Peyer's patch (tissue), 4 donors: ENCODE data around the gene IFI6. TPM values are rescaled to one million over a fixed set of nuclear protein-coding genes. Genes with fewer than 3 reads are reported as not detected.

Experiments used
- DNase-seq, 3 donors: peaks; one replicate each; pipeline ENCODE4 v3.0.0-alpha.2; 2017 to 2019
- H3K27ac ChIP-seq, 4 donors: fragments of 200-600 bp; sonication (generic); one replicate each; pipeline ENCODE4 v1.5.1; 2016 to 2019
- H3K27me3 ChIP-seq, 2 donors: fragments of 200-600 bp; sonication (generic); one replicate each; pipeline ENCODE4 v1.5.1; 2019
- H3K36me3 ChIP-seq, 3 donors: fragments of 200-600 bp; sonication (generic); one replicate each; pipeline ENCODE4 v1.5.1; 2016 to 2019
- H3K4me1 ChIP-seq, 4 donors: fragments of 200-600 bp; sonication (generic); one replicate each; pipeline ENCODE4 v1.5.1; 2016 to 2019
- H3K4me3 ChIP-seq, 4 donors: fragments of 200-600 bp; sonication (generic); 1 replicate in 3 of 4; 2 replicates in 1 of 4; pipeline ENCODE4 v1.5.1; 2016 to 2019; ENCODE audit warnings: mild to moderate bottlenecking in 1 of 4
- H3K9me3 ChIP-seq, 4 donors: fragments of 200-600 bp; sonication (generic); one replicate each; pipeline ENCODE4 v1.5.1; 2016 to 2019; ENCODE audit warnings: mild to moderate bottlenecking in 1 of 4
- CTCF ChIP-seq, 6 experiments: fragments of 450-650 bp in 4 of 6; fragments of 200-600 bp in 2 of 6; sonication (generic) in 1 of 6; IDR thresholded peaks; one replicate each; pipeline ENCODE4 v1.5.1; 2017 to 2019; ENCODE audit warnings: antibody characterized with exemption in 6 of 6, mild to moderate bottlenecking in 3 of 6, moderate library complexity in 1 of 6
- POLR2A ChIP-seq, 2 donors: fragments of 450-650 bp; IDR thresholded peaks; one replicate each; pipeline ENCODE4 v1.5.1; 2017; ENCODE audit warnings: antibody characterized with exemption in 2 of 2, mild to moderate bottlenecking in 2 of 2, moderate library complexity in 2 of 2
- total RNA-seq, 4 donors: library from RNA; depleted of rRNA; stranded (reverse); fragments of >200 nt; gene quantifications; one replicate each; pipeline ENCODE4 v1.1.0, GENCODE V29; 2016

Gene IFI6
- total RNA-seq, 4 donors from 2014 or later: 17.8 to 28.5 (median 20.7) TPM

- peaks cover 0 to 17% (median 5%) of the 10 kb centered on the region in 4 donors for H3K9me3 ChIP-seq
- no peaks in the 10 kb centered on the region for H3K36me3 ChIP-seq
- H3K4me1 ChIP-seq: no peaks in the 10 kb centered on the region
- no peaks in the 10 kb centered on the region for H3K27me3 ChIP-seq
- TF ChIP-seq POLR2A (IDR thresholded peaks at IDR 0.05) (no peak), CTCF (IDR thresholded peaks at IDR 0.05) (no peak)
- no peak overlapping the region for H3K4me3 ChIP-seq
- DNase-seq: no peak
- no peak overlapping the region for H3K27ac ChIP-seq
Observed at GRCh38 chr1:27678747-27679146, 6.8 kb upstream of the IFI6 start.

GRCh38 chr1:27676410-27676809 is 4.4 kb upstream of the IFI6 start:
- no peak for TF ChIP-seq CTCF (IDR thresholded peaks at IDR 0.05)
- no peak for TF ChIP-seq POLR2A (IDR thresholded peaks at IDR 0.05)
- no peaks in the 10 kb centered on the region for H3K36me3 ChIP-seq
- no peaks in the 10 kb centered on the region for H3K27me3 ChIP-seq
- no peak for DNase-seq
- H3K4me1 ChIP-seq: peaks cover 0 to 5% (median 2%) of the 10 kb centered on the region in 4 donors
- no peak overlapping the region for H3K4me3 ChIP-seq
- no peak overlapping the region for H3K27ac ChIP-seq
- peaks cover 0 to 14% (median 3%) of the 10 kb centered on the region in 4 donors for H3K9me3 ChIP-seq

GRCh38 chr1:27672750-27673112 is 739 bp upstream of the IFI6 start:
- Histone ChIP-seq H3K4me1 (peaks cover 0 to 24% (median 5%) of the 10 kb centered on the region in 4 donors), H3K36me3 (no peaks in the 10 kb centered on the region), H3K27ac (peak overlapping the region; percentile 78 to 89 (median 86)), H3K4me3 (peak overlapping the region in 1 of 4 donors; percentile 42), H3K9me3 (no peaks in the 10 kb centered on the region), H3K27me3 (no peaks in the 10 kb centered on the region)
- TF ChIP-seq POLR2A (IDR thresholded peaks at IDR 0.05) (no peak), CTCF (IDR thresholded peaks at IDR 0.05) (no peak)
- DNase-seq: no peak

- Histone ChIP-seq H3K9me3 (no peaks in the 10 kb centered on the region), H3K27me3 (no peaks in the 10 kb centered on the region), H3K27ac (no peak overlapping the region), H3K36me3 (no peaks in the 10 kb centered on the region), H3K4me1 (peaks cover 0 to 24% (median 5%) of the 10 kb centered on the region in 4 donors), H3K4me3 (no peak overlapping the region)
- no peak for TF ChIP-seq POLR2A (IDR thresholded peaks at IDR 0.05)
- no peak for DNase-seq
Observed at GRCh38 chr1:27669876-27670275, 2.1 kb downstream of the IFI6 start.

GRCh38 chr1:27668808-27669723 is 2.9 kb downstream of the IFI6 start:
- Histone ChIP-seq H3K27me3 (no peaks in the 10 kb centered on the region), H3K27ac (peak overlapping the region in 1 of 4 donors; percentile 62), H3K9me3 (no peaks in the 10 kb centered on the region), H3K4me3 (peak overlapping the region; percentile 31 to 48 (median 37)), H3K36me3 (no peaks in the 10 kb centered on the region), H3K4me1 (peaks cover 0 to 24% (median 5%) of the 10 kb centered on the region in 4 donors)
- TF ChIP-seq POLR2A (IDR thresholded peaks at IDR 0.05) (no peak), CTCF (IDR thresholded peaks at IDR 0.05) (peak; percentile 76 to 91 (median 83))
- DNase-seq: peak; percentile 80 to 92 (median 88)

GRCh38 chr1:27668121-27668807 is 3.7 kb downstream of the IFI6 start:
- Histone ChIP-seq H3K4me3 (no peak overlapping the region), H3K36me3 (no peaks in the 10 kb centered on the region), H3K27me3 (no peaks in the 10 kb centered on the region), H3K4me1 (peaks cover 0 to 24% (median 5%) of the 10 kb centered on the region in 4 donors), H3K9me3 (no peaks in the 10 kb centered on the region), H3K27ac (no peak overlapping the region)
- TF ChIP-seq POLR2A (IDR thresholded peaks at IDR 0.05) (no peak), CTCF (IDR thresholded peaks at IDR 0.05) (no peak)
- no peak for DNase-seq
